ENCODE data around the gene PGM5.

Gene PGM5

GRCh38 chr9:68498816-68499215 lies 142.4 kb downstream of the PGM5 start:
- Histone ChIP-seq H3K4me3 (ENCODE audit: low read depth, low read length) (no peak overlapping the region), H3K9me3 (ENCODE audit: control insufficient read depth, insufficient read depth, low read depth, low read length) (no peaks in the 10 kb centered on the region), H3K36me3 (ENCODE audit: control insufficient read depth in 2 of 2, insufficient read depth in 1 of 2, low read length in 2 of 2) (no peaks in the 10 kb centered on the region), H3K27ac (ENCODE audit: extremely low read depth, low read depth, low read length) (no peak overlapping the region), H3K4me1 (ENCODE audit: control insufficient read depth, insufficient read depth, low read length) (no peaks in the 10 kb centered on the region)
- TF ChIP-seq ZNF707 (tag by site-specific recombination; IDR thresholded peaks at IDR 0.05) (no peak), ZNF426 (tag by site-specific recombination; IDR thresholded peaks at IDR 0.05) (no peak), ZNF514 (tag by site-specific recombination; IDR thresholded peaks at IDR 0.05) (no peak), PRDM6 (tag by site-specific recombination; IDR thresholded peaks at IDR 0.05) (no peak), OVOL3 (tag by site-specific recombination; IDR thresholded peaks at IDR 0.05) (no peak)
- CTCF ChIA-PET: no interaction called here
- POLR2A ChIA-PET: no interaction called here

DNA sequence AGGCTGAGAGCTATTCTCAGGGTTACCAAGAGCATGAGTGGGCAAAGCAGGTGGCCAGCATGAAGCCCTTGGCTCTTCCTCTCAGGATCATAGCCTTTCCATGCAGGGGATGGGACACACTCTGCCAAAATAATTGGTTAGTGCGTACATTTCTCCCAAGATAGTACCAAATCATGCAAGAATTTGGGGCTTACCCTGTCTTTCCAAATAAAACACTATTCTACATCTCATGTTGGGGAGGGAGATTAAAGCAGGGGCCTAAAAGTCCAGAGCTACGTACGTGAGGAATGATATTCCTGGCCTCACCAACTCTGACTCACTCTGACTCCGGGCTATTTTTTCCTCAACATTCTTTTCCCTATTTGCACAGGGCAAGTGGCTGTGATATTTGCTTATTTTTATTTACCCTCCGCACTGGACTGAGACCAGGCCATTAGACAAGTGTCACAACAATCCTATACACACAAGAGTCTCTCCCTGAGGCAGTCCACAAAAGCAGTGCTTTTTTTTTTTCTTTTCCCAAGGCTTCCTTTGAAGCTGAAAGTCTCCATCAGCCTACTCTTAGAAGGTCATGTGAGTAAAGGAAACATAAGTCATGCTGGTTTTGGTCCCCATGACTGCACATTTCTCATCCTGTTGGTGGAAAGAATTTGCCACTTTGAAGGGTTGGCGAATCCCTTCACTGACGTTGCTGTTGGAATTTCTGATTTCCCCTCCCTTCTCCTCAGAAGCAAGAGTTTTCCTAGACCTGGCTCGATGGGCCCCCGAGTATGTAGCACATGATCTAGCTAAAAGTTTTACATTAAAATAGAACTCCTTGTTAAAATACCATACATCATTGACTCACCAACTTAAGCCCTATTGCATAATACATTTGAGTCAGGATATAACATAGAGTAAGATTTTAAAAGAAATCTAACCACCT lies 144.3 kb downstream of the PGM5 start:
- POLR2A ChIA-PET: no interaction called here
- CTCF ChIA-PET: interaction anchor here (0.6 to 0.7 kb wide), 2 partner anchors 204 to 228 kb away, joined by 3 read pairs; partner anchors contain the start of gene PIP5K1B
- no peaks in the 10 kb centered on the region for H3K4me1 ChIP-seq (ENCODE audit: control insufficient read depth, insufficient read depth, low read length)
- no peaks in the 10 kb centered on the region for H3K36me3 ChIP-seq (ENCODE audit: control insufficient read depth in 2 of 2, insufficient read depth in 1 of 2, low read length in 2 of 2)
- TF ChIP-seq ZNF514 (tag by site-specific recombination; IDR thresholded peaks at IDR 0.05): no peak
- TF ChIP-seq ZNF654 (tag by site-specific recombination; IDR thresholded peaks at IDR 0.05; ENCODE audit: low read depth): no peak
- no peak for TF ChIP-seq ZBTB8A (tag by site-specific recombination; IDR thresholded peaks at IDR 0.05)
- no peak for TF ChIP-seq ZNF623 (tag by site-specific recombination; IDR thresholded peaks at IDR 0.05)
- no peak for TF ChIP-seq GLIS2 (tag by site-specific recombination; IDR thresholded peaks at IDR 0.05)
- TF ChIP-seq ZNF510 (tag by site-specific recombination; IDR thresholded peaks at IDR 0.05; ENCODE audit: insufficient replicate concordance): no peak
- TF ChIP-seq, protein P1, sequence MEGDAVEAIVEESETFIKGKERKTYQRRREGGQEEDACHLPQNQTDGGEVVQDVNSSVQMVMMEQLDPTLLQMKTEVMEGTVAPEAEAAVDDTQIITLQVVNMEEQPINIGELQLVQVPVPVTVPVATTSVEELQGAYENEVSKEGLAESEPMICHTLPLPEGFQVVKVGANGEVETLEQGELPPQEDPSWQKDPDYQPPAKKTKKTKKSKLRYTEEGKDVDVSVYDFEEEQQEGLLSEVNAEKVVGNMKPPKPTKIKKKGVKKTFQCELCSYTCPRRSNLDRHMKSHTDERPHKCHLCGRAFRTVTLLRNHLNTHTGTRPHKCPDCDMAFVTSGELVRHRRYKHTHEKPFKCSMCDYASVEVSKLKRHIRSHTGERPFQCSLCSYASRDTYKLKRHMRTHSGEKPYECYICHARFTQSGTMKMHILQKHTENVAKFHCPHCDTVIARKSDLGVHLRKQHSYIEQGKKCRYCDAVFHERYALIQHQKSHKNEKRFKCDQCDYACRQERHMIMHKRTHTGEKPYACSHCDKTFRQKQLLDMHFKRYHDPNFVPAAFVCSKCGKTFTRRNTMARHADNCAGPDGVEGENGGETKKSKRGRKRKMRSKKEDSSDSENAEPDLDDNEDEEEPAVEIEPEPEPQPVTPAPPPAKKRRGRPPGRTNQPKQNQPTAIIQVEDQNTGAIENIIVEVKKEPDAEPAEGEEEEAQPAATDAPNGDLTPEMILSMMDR (tag by site-specific recombination; IDR thresholded peaks at IDR 0.05): no peak
- TF ChIP-seq ZNF223 (tag by site-specific recombination; IDR thresholded peaks at IDR 0.05): no peak
- TF ChIP-seq ZNF501 (tag by site-specific recombination; IDR thresholded peaks at IDR 0.05): no peak
- TF ChIP-seq ZNF701 (tag by site-specific recombination; IDR thresholded peaks at IDR 0.05): no peak
- TF ChIP-seq TSHZ1 (tag by site-specific recombination; IDR thresholded peaks at IDR 0.05; ENCODE audit: borderline replicate concordance): no peak
- TF ChIP-seq PRDM6 (tag by site-specific recombination; IDR thresholded peaks at IDR 0.05): no peak
- H3K9me3 ChIP-seq (ENCODE audit: control insufficient read depth, insufficient read depth, low read depth, low read length): no peaks in the 10 kb centered on the region
- H3K4me3 ChIP-seq (ENCODE audit: low read depth, low read length): no peak overlapping the region
- H3K27ac ChIP-seq (ENCODE audit: extremely low read depth, low read depth, low read length): no peak overlapping the region
